ENCODE results near the gene SLC2A5.

DNA sequence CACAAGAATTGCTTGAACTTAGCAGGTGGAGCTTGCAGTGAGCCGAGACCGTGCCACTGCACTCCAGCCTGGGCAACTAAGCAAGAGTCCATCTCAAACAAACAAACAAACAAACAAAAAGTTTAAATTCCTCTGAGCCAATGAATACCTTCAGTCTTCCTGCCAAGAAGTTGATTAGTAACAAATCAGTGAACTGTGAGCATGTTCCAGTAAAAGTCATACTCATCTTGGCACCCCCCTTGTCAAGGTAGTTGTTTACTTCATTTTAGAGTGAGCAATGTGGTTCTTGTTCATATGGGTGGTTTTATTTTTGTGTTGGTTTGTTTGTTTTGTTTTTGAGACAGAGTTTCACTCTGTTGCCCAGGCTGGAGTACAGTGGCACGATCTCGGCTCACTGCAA lies 25.2 kb downstream of the SLC2A5 start:
- TF ChIP-seq, protein P1, sequence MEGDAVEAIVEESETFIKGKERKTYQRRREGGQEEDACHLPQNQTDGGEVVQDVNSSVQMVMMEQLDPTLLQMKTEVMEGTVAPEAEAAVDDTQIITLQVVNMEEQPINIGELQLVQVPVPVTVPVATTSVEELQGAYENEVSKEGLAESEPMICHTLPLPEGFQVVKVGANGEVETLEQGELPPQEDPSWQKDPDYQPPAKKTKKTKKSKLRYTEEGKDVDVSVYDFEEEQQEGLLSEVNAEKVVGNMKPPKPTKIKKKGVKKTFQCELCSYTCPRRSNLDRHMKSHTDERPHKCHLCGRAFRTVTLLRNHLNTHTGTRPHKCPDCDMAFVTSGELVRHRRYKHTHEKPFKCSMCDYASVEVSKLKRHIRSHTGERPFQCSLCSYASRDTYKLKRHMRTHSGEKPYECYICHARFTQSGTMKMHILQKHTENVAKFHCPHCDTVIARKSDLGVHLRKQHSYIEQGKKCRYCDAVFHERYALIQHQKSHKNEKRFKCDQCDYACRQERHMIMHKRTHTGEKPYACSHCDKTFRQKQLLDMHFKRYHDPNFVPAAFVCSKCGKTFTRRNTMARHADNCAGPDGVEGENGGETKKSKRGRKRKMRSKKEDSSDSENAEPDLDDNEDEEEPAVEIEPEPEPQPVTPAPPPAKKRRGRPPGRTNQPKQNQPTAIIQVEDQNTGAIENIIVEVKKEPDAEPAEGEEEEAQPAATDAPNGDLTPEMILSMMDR (IDR thresholded peaks at IDR 0.05) = no peak
- no peak for TF ChIP-seq POLR2A (IDR thresholded peaks at IDR 0.05)

Data from adrenal gland (tissue), 5 donors.